HepG2 (cell line): ENCODE data around the gene NVL. TPM values are rescaled to one million over a fixed set of nuclear protein-coding genes. Genes with fewer than 3 reads are reported as not detected.
"Not testable (repeated sequence)": the region's sequence is repeated elsewhere in the genome, so short reads cannot be mapped to it uniquely, and the experiment has no call there.

Experiments
- HNF4A ChIP-seq: sonication (generic); formaldehyde crosslinking; IDR thresholded peaks from 2 replicates; pipeline ENCODE4 v1.4.0; 2020; ENCODE audit warnings: missing genetic modification reagents
- PITX1 ChIP-seq: sonication (generic); formaldehyde crosslinking; IDR thresholded peaks from 2 replicates; pipeline ENCODE4 v1.5.1; 2020; ENCODE audit warnings: mild to moderate bottlenecking, missing genetic modification reagents
- POLR2A ChIP-seq, 2 experiments: IDR thresholded peaks; 2 replicates each; pipeline ENCODE4 v1.6.1; 2011; ENCODE audit warnings: low read depth in 2 of 2, low read length in 2 of 2, mild to moderate bottlenecking in 1 of 2, moderate library complexity in 1 of 2; ENCODE audit not compliant: insufficient read depth in 1 of 2
- SOX6 ChIP-seq, 2 experiments: fragments of 450-650 bp in 1 of 2; sonication (generic) in 1 of 2; formaldehyde crosslinking in 1 of 2; IDR thresholded peaks; 2 replicates each; pipeline versions ENCODE4 v1.4.0 to v1.6.1; 2017 to 2020; ENCODE audit warnings: antibody characterized with exemption in 1 of 2, mild to moderate bottlenecking in 1 of 2, missing genetic modification reagents in 1 of 2
- ZBTB7B ChIP-seq: sonication (generic); formaldehyde crosslinking; IDR thresholded peaks from 2 replicates; pipeline ENCODE4 v1.4.0; 2020; ENCODE audit warnings: missing genetic modification reagents
- polyA plus RNA-seq, 8 experiments: library from polyadenylated mRNA; depleted of rRNA in 3 of 8; stranded (reverse) in 7 of 8; unstranded in 1 of 8; fragments of >200 nt; fragmentation: Illumina TruSeq in 4 of 8; extraction: Trizol in 4 of 8; gene quantifications; 2 replicates each; pipeline versions ENCODE4 v1.2.1 to v1.2.3, GENCODE V29; 2011 to 2016; ENCODE audit warnings: low read depth in 4 of 8, missing spikeins in 1 of 8, mixed read lengths in 1 of 8; ENCODE audit not compliant: insufficient read depth in 1 of 8
- total RNA-seq, 5 experiments: library from RNA; depleted of rRNA; stranded (reverse); fragments of >200 nt; fragmentation: Illumina TruSeq; extraction: Trizol; gene quantifications; 2 replicates each; pipeline ENCODE4 v1.2.3, GENCODE V29; 2016; ENCODE audit warnings: low read depth in 1 of 5
- TF ChIP-seq, protein P1 (sequence below), 2 experiments: sonication (generic) in 1 of 2; formaldehyde crosslinking in 1 of 2; IDR thresholded peaks; 2 replicates each; pipeline versions ENCODE4 v1.4.0 to v1.6.1; 2016 to 2020; ENCODE audit warnings: borderline replicate concordance in 1 of 2, low read depth in 1 of 2, mild to moderate bottlenecking in 1 of 2, missing genetic modification reagents in 1 of 2
- TF ChIP-seq, protein P2 (sequence below): sonication (generic); formaldehyde crosslinking; IDR thresholded peaks from 2 replicates; pipeline ENCODE4 v1.5.0; 2020; ENCODE audit warnings: mild to moderate bottlenecking, missing genetic modification reagents

The NVL gene
- total and polyA plus RNA-seq, 2 of the 13 experiments (the other 11 are each of a cell fraction or from before 2014, with no cell fraction given) = 8.3 to 21.0 TPM

DNA sequence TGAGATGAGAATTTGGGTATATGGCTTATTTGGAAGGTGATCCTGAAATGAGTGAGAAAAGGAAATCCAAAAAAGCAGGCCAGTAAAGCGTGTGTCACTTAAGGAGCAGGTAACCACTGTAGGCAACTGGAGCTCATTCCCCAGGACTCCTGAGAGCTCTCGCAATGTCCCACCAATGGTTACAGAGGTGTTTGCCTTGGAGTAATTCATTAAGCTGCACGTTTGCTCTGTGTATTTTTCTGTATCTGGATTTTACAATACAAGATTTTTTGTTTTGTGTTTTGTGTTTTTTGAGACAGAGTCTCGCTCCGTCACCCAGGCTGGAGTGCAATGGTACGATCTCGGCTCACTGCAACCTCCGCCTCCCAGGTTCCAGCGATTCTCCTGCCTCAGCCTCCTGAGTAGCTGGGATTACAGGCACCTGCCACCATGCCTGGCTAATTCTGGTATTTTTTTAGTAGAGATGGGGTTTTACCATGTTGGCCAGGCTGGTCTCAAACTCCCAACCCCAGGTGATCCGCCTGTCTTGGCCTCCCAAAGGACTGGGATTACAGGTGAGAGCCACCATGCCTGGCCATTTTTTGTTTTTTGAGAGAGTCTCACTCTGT, 123.9 kb downstream of the NVL start (continued):
- TF ChIP-seq, protein P1, sequence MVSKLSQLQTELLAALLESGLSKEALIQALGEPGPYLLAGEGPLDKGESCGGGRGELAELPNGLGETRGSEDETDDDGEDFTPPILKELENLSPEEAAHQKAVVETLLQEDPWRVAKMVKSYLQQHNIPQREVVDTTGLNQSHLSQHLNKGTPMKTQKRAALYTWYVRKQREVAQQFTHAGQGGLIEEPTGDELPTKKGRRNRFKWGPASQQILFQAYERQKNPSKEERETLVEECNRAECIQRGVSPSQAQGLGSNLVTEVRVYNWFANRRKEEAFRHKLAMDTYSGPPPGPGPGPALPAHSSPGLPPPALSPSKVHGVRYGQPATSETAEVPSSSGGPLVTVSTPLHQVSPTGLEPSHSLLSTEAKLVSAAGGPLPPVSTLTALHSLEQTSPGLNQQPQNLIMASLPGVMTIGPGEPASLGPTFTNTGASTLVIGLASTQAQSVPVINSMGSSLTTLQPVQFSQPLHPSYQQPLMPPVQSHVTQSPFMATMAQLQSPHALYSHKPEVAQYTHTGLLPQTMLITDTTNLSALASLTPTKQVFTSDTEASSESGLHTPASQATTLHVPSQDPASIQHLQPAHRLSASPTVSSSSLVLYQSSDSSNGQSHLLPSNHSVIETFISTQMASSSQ (IDR thresholded peaks at IDR 0.05; ENCODE audit: low read depth) = peak; percentile 60; the same call in 1 of the 2 replicates
- TF ChIP-seq, protein P1 (CRISPR knock-in tag; IDR thresholded peaks at IDR 0.05; ENCODE audit: borderline replicate concordance) = 0 out of 2 replicates have a peak, but pooled peaks have one; percentile 48
- TF ChIP-seq HNF4A (CRISPR knock-in tag) (peak; percentile 7; the same call in 1 of the 2 replicates), SOX6 (CRISPR knock-in tag; IDR thresholded peaks at IDR 0.05) (peak; percentile 60), PITX1 (CRISPR knock-in tag) (0 out of 2 replicates have a peak, but pooled peaks have one; percentile 16), ZBTB7B (CRISPR knock-in tag) (0 out of 2 replicates have a peak, but pooled peaks have one; percentile 19), POLR2A (IDR thresholded peaks at IDR 0.05; ENCODE audit: insufficient read depth in 1 of 2, low read depth in 2 of 2, low read length in 2 of 2) (peak in 1 of 2 experiments; percentile 45; a peak in 1 of 4 replicates)
- TF ChIP-seq SOX6 (IDR thresholded peaks at IDR 0.05) = not testable (repeated sequence)
- TF ChIP-seq, protein P2, sequence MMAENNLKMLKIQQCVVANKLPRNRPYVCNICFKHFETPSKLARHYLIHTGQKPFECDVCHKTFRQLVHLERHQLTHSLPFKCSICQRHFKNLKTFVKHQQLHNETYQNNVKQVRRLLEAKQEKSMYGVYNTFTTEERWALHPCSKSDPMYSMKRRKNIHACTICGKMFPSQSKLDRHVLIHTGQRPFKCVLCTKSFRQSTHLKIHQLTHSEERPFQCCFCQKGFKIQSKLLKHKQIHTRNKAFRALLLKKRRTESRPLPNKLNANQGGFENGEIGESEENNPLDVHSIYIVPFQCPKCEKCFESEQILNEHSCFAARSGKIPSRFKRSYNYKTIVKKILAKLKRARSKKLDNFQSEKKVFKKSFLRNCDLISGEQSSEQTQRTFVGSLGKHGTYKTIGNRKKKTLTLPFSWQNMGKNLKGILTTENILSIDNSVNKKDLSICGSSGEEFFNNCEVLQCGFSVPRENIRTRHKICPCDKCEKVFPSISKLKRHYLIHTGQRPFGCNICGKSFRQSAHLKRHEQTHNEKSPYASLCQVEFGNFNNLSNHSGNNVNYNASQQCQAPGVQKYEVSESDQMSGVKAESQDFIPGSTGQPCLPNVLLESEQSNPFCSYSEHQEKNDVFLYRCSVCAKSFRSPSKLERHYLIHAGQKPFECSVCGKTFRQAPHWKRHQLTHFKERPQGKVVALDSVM (CRISPR knock-in tag) = peak; percentile 92
